ENCODE measurements around the gene PGAM2.
"Not testable (repeated sequence)": the region's sequence is repeated elsewhere in the genome, so short reads cannot be mapped to it uniquely, and the experiment has no call there.

PGAM2 gene

GRCh38 chr7:44046321-44047061 lies 18.9 kb downstream of the PGAM2 start:
- no peak for DNase-seq

- no peak for DNase-seq
Measured at GRCh38 chr7:44045226-44046014, 19.9 kb downstream of the PGAM2 start.

GRCh38 chr7:44044315-44045225 lies 20.8 kb downstream of the PGAM2 start, which contains the start of gene DBNL:
Gene DBNL, plus strand, starts transcription at chr7:44044702. Its CDS starts 36 bp downstream, at chr7:44044738.
- peak; percentile 96 for DNase-seq

- DNase-seq: no peak
Measured at GRCh38 chr7:44043902-44044301, 21.5 kb downstream of the PGAM2 start.

GRCh38 chr7:44042221-44042620 lies 23.1 kb downstream of the PGAM2 start:
- DNase-seq: no peak

- DNase-seq: peak; percentile 77
Measured at GRCh38 chr7:44040493-44040891, 24.9 kb downstream of the PGAM2 start.

GRCh38 chr7:44039800-44040492 lies 25.4 kb downstream of the PGAM2 start:
- not testable (repeated sequence) for DNase-seq

GRCh38 chr7:44038961-44039558 lies 26.3 kb downstream of the PGAM2 start:
- DNase-seq: peak; percentile 81

GRCh38 chr7:44038553-44038952 lies 26.8 kb downstream of the PGAM2 start:
- not testable (repeated sequence) for DNase-seq

GRCh38 chr7:44037951-44038350 lies 27.4 kb downstream of the PGAM2 start:
- not testable (repeated sequence) for DNase-seq

- peak; percentile 76 for DNase-seq
Measured at GRCh38 chr7:44036364-44036763, 29.0 kb downstream of the PGAM2 start.

GRCh38 chr7:44033971-44034844 lies 31.2 kb downstream of the PGAM2 start:
- not testable (repeated sequence) for DNase-seq

- not testable (repeated sequence) for DNase-seq
Measured at GRCh38 chr7:44032031-44032430, 33.3 kb downstream of the PGAM2 start.

- not testable (repeated sequence) for DNase-seq
Measured at GRCh38 chr7:44031319-44031718, 34.0 kb downstream of the PGAM2 start.

GRCh38 chr7:44030029-44030428 lies 35.3 kb downstream of the PGAM2 start:
- DNase-seq: not testable (repeated sequence)

- DNase-seq: not testable (repeated sequence)
Measured at GRCh38 chr7:44029433-44029832, 35.9 kb downstream of the PGAM2 start.

- peak; percentile 60 for DNase-seq
Measured at GRCh38 chr7:44022796-44023467, 42.4 kb downstream of the PGAM2 start.

GRCh38 chr7:44022069-44022468 lies 43.3 kb downstream of the PGAM2 start:
- DNase-seq: not testable (repeated sequence)

- DNase-seq: not testable (repeated sequence)
Measured at GRCh38 chr7:44019825-44020224, 45.5 kb downstream of the PGAM2 start.

Data from activated CD8-positive, alpha-beta memory T cell treated with anti-CD3 and anti-CD28 coated beads, Interleukin-2, amount 50 U/mL, for 48 hours (primary cell).